IPS-15b (cell line): ENCODE data around the gene EHD3.

ENCODE experiments used
- H3K27me3 ChIP-seq: one replicate; pipeline ENCODE4 v1.6.1; 2013; ENCODE audit warnings: low read length; ENCODE audit not compliant: control insufficient read depth, insufficient read depth
- H3K36me3 ChIP-seq: one replicate; pipeline ENCODE4 v1.6.1; 2013; ENCODE audit warnings: low read length; ENCODE audit not compliant: control insufficient read depth, insufficient read depth
- H3K4me1 ChIP-seq: one replicate; pipeline ENCODE4 v1.6.1; 2013; ENCODE audit warnings: mild to moderate bottlenecking, low read length; ENCODE audit not compliant: control insufficient read depth, insufficient read depth
- H3K4me3 ChIP-seq: one replicate; pipeline ENCODE4 v1.5.1; 2013; ENCODE audit warnings: low read depth, low read length
- H3K9ac ChIP-seq: one replicate; pipeline ENCODE4 v1.6.1; 2013; ENCODE audit warnings: low read depth, mild to moderate bottlenecking, low read length
- H3K9me3 ChIP-seq: one replicate; pipeline ENCODE4 v1.6.1; 2013; ENCODE audit warnings: mild to moderate bottlenecking, low read length; ENCODE audit not compliant: control insufficient read depth, insufficient read depth

EHD3 gene

DNA sequence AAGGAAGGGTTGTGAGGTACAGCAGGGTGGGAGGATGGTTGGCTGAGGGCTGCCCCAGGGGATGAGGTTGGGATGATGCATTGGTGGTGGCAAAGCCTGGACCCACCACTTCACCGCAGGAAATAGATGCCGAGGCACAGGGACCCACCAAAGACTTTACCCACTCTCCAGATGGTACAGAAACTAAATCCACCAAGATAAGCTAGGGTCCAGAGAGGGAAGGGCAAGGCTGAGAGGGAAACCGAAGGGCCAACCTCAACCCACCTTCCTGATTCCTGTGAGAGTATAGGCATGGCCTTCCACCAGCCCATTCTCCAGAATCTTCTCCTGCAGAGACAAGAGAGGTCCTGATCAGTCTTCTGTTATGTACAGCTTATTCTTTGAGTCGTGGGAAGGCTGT, 34.7 kb upstream of the EHD3 start:
- peaks cover 3% of the 10 kb centered on the region for H3K4me1 ChIP-seq
- H3K9me3 ChIP-seq: no peaks in the 10 kb centered on the region
- H3K36me3 ChIP-seq: no peaks in the 10 kb centered on the region
- no peak overlapping the region for H3K9ac ChIP-seq
- no peaks in the 10 kb centered on the region for H3K27me3 ChIP-seq
- no peak overlapping the region for H3K4me3 ChIP-seq

DNA sequence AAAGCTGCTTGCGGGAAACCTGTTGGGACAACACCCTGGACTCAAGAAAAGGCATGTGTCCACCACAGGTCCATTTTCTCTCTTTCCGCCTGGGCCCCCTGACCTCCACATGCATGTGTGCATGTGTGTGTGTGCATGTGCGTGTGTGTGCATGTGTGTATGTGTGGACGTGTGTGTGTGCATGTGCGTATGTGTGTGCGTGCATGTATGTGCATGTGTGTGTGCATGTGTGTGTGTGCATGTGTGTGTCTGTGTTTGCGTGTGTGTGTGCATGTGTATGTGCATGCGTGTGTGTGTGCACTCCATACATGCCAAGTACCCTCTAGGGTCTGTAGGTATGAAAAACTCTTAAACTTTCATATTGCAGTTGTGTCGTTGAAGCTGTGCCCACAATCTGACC, 33.0 kb upstream of the EHD3 start:
- H3K36me3 ChIP-seq: no peaks in the 10 kb centered on the region
- H3K4me1 ChIP-seq: peaks cover 3% of the 10 kb centered on the region
- H3K27me3 ChIP-seq: no peaks in the 10 kb centered on the region
- no peak overlapping the region for H3K9ac ChIP-seq
- H3K9me3 ChIP-seq: no peaks in the 10 kb centered on the region
- no peak overlapping the region for H3K4me3 ChIP-seq

DNA sequence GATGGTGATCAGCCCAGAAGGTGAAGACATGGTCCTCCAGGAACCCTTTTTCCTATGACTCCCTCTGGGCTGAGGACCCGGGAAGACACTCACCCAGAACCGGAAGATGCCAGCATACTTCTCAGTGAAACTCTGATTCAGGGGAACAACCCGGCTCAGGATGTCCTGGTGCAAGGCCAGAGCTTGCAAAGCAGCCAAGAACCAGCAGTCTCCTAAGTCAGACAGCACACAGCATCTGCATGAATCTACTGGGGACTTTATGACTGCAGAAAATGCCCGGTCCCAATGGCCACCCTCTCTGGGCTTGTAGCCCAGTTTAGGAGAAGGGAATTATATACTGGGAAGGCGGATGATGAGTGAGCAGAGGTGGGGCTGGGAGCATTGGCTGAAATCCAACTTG, 31.9 kb upstream of the EHD3 start:
- Histone ChIP-seq H3K4me1 (peaks cover 3% of the 10 kb centered on the region), H3K9ac (no peak overlapping the region), H3K9me3 (no peaks in the 10 kb centered on the region), H3K36me3 (no peaks in the 10 kb centered on the region), H3K27me3 (no peaks in the 10 kb centered on the region), H3K4me3 (no peak overlapping the region)

DNA sequence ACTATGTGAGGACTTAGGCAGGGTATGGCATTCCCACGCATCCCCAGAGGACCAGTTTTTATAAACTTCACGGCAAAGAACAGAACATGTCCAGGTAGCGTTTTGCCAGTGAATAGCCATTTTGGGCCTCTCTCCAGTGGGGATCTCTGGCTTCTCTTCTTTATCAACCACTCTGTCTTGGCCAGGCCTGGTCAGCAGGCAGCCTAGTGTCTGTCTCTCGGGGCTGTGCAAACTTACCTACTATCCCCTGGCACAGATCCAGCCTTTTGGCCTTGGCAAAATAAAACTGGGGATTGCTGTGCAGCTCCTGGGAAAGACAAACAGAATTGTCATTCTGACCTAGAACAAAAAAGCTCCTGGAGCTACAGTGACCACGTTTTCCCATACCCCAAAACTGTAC, 31.1 kb upstream of the EHD3 start:
- no peaks in the 10 kb centered on the region for H3K27me3 ChIP-seq
- H3K9me3 ChIP-seq: no peaks in the 10 kb centered on the region
- H3K4me1 ChIP-seq: no peaks in the 10 kb centered on the region
- H3K9ac ChIP-seq: no peak overlapping the region
- H3K36me3 ChIP-seq: no peaks in the 10 kb centered on the region
- no peak overlapping the region for H3K4me3 ChIP-seq

DNA sequence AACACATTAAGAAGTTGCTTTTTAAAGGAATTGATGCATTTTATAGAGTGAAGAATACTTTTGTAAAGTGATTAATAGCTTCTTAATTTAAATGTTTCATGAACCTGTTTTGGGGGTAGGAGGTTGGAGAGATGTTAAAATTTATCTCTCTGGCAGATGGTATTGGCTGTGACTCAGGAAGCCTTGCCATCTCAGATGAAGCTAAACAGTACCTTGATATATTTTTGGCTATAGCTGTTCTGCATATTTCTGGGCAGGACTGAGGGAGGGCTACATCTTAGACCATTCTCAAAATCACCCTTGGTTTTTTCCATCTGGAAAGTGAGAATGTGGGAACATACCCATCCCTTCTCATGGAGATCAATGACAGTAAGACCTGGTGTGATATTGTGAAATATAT, 30.0 kb upstream of the EHD3 start:
- Histone ChIP-seq H3K4me3 (no peak overlapping the region), H3K9me3 (no peaks in the 10 kb centered on the region), H3K36me3 (no peaks in the 10 kb centered on the region), H3K9ac (no peak overlapping the region), H3K4me1 (no peaks in the 10 kb centered on the region), H3K27me3 (no peaks in the 10 kb centered on the region)

DNA sequence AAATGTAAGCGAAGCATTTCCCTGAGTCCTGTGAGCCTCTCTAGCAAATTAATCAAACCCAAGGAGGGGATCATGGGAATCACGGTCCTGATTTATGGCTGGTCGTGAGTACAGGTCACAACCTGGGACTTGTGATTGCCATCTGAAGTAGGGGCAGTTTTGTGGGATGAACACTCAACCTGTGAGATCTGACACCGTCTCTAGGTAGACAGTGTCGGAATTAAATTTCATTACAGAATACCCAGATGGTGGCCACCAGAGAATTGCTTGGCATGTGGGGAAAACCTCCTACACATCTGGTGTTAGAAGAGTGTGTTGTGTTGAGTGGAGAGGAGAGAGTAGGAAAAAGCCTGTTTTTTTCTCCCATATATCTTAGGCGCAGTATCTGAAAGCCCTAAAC, 29.2 kb upstream of the EHD3 start:
- Histone ChIP-seq H3K4me1 (no peaks in the 10 kb centered on the region), H3K36me3 (no peaks in the 10 kb centered on the region), H3K9me3 (no peaks in the 10 kb centered on the region), H3K9ac (no peak overlapping the region), H3K4me3 (no peak overlapping the region), H3K27me3 (no peaks in the 10 kb centered on the region)

DNA sequence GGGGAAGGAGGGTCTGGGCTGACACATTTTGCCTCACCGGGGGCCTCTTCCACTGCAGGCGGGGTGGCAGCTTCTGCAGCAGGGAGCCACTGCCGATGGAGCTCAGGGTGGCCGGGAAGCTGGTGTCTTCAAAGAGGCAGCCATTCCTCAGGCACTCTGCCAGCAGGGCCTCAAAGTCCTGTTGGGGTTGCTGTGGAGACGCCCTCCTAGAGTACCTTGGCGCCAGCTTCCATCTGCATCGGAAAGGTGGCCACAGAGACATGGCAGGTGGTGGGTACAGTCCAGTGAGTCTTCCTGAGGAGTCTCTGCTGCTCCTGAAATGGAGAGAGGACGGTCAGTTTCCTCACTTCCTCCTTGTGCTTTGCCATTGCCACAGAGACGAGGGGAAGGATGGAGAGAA, 28.8 kb upstream of the EHD3 start:
- H3K9ac ChIP-seq: no peak overlapping the region
- no peaks in the 10 kb centered on the region for H3K9me3 ChIP-seq
- no peaks in the 10 kb centered on the region for H3K27me3 ChIP-seq
- no peak overlapping the region for H3K4me3 ChIP-seq
- no peaks in the 10 kb centered on the region for H3K36me3 ChIP-seq
- no peaks in the 10 kb centered on the region for H3K4me1 ChIP-seq

DNA sequence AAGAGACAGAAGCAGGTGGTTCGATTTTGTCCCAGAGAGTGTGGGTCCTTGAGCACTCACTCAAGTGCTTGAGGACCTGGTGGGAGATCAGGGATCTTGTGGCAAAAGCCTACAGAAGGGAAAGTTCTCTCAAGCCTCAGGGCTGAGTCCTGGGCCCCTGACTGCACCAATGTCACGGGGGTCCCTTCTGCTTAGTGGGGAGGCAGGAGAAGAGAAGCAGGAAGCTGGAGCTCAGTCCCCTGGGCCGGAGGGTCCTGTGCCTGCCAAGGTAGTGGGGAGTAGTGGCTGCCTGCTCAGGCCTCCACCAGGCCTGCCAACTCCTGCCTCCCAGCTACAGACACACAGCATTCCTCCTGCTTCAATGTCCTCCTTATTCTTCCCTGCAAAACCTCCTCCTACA, 28.3 kb upstream of the EHD3 start:
- H3K27me3 ChIP-seq: no peaks in the 10 kb centered on the region
- no peak overlapping the region for H3K9ac ChIP-seq
- H3K9me3 ChIP-seq: no peaks in the 10 kb centered on the region
- H3K4me3 ChIP-seq: no peak overlapping the region
- H3K36me3 ChIP-seq: no peaks in the 10 kb centered on the region
- no peaks in the 10 kb centered on the region for H3K4me1 ChIP-seq

DNA sequence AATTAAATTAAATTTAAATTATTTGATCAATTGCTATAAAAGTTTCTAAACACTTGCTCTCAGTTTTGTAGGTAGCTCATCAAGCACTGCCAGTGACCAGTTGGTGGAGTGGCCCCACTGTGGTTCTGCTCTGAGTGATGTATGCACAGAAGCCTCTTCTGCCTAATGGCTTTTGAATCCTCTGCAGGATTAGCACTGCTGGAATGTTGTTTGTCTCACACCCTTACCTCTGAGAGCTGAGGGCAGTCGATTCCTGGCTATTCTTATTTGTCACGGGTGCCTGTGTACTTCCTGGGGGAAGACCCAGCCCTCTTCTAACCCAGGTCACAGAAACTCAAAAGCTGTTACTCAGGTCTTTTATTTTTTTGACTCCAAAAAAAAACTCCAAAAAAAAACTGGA, 26.2 kb upstream of the EHD3 start:
- H3K36me3 ChIP-seq: no peaks in the 10 kb centered on the region
- no peak overlapping the region for H3K4me3 ChIP-seq
- no peaks in the 10 kb centered on the region for H3K9me3 ChIP-seq
- H3K27me3 ChIP-seq: no peaks in the 10 kb centered on the region
- H3K4me1 ChIP-seq: no peaks in the 10 kb centered on the region
- H3K9ac ChIP-seq: no peak overlapping the region

DNA sequence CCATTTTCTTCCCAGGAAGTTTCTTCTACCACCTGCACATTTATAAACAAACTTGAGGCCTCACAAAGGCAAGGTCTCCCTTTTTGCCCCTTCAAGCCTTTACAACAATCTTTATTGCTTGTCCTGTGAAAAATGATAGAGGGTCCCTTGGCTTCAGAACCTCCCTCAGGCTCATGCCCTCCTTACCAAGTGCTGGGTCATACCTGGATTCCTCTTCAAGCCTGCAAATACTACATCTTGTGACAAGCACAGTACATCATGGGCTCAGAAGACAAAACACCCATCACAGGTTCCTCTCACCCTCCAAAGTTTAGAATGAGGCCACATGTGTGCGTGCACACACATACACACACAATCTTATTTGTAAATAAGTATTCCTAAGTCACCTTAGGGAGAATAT, 25.7 kb upstream of the EHD3 start:
- Histone ChIP-seq H3K9me3 (no peaks in the 10 kb centered on the region), H3K4me1 (no peaks in the 10 kb centered on the region), H3K27me3 (no peaks in the 10 kb centered on the region), H3K9ac (no peak overlapping the region), H3K36me3 (no peaks in the 10 kb centered on the region), H3K4me3 (no peak overlapping the region)

DNA sequence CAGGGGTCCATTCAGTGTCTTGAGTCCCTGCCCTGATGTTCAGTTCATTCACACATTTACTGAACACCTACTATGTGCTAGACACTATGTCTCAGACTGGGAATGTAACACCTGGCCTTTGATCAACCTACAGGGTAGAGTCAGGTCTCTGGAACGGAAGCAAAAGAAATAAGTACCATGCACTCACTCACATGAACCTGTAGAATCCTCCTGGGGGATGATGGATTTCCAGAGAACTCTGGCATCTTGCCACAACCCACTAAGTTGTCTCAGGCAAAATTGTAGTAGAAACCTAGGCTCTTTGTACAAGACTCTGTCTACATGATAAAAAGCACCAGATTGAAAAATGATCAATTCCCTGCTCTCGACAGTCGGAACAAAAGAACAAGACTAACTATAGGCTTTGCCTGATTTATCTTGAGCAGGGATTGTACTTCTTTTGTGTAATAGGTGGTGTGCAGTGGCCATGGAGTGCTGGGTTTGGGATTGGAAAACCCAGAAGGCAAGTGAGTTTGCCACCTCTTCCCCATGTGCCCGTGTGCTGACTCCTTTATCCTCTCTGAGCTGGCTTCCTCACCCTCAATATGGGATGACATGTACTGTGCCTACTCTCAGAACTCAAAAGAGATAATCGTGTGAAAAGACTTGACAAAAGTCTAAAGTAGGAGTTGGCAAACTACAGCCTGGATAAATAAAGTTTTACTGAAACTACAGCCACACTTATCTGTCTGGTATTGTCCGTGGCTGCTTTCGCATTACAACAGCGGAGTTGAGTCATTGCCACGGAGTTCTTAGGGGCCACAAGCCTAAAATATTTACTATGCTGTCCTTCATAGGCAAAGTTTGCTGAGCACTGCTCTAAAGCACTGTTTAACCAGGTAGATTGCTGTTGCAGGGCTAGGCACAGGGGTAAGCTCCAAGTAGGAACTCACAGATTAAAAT, 21.0 kb upstream of the EHD3 start:
- Histone ChIP-seq H3K36me3 (no peaks in the 10 kb centered on the region), H3K4me3 (no peak overlapping the region), H3K9me3 (no peaks in the 10 kb centered on the region), H3K27me3 (no peaks in the 10 kb centered on the region), H3K4me1 (no peaks in the 10 kb centered on the region), H3K9ac (no peak overlapping the region)

DNA sequence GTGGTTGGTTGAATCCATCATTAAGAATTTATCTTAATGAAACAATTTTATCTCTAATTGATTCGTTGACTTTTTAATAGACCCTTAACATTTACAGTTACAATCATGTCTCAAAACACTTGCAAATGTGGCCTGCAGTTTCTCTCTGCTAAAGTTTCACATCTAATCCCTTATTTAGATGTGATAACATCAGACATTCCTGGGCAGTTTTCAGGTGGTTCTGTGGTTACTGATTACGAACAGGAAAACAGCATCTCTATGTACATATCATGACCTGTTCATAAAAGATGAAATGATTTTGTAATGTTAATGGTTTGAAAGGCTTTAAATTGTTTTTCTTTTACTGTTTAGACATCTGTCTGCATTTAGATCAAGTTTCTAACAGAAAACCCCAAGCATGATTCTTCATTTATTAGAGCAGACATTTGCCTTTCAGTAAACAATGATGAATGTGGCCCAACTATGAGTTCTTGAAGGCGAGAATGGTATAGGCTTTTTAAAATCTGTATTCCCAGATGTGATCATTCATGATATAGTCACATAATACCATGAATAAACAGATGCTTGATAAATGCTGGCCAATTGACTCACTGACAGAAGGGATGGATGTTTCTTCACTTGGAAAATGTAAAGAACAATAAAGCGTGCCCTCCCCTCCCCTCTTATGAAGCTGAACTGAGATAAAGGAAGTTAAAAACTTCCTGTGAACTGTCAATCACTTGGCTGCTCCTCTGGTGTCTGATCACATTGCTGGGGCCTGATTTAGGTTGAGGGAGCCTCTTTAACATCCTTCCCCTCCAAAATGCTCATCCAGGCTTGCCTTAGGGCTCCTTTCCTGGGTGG, 20.1 kb upstream of the EHD3 start:
- Histone ChIP-seq H3K4me3 (no peak overlapping the region), H3K9me3 (no peaks in the 10 kb centered on the region), H3K27me3 (no peaks in the 10 kb centered on the region), H3K9ac (no peak overlapping the region), H3K36me3 (no peaks in the 10 kb centered on the region), H3K4me1 (no peaks in the 10 kb centered on the region)
